IMR-90 (cell line): Measurements from ENCODE around the gene EFCAB5. TPM values are rescaled to one million over a fixed set of nuclear protein-coding genes. Genes with fewer than 3 reads are reported as not detected.
"Not testable (repeated sequence)": the region's sequence is repeated elsewhere in the genome, so short reads cannot be mapped to it uniquely, and the experiment has no call there.

ENCODE experiments used
- ATAC-seq: fragments of 200-7000 bp; cut with Tn5 transposase; 2 replicates; pipeline ENCODE4 v1.9.1; 2020; ENCODE audit warnings: low read depth, mild to moderate bottlenecking, moderate library complexity
- BruUV-seq: library from RNA; stranded (reverse); fragments of 400-500 nt; replicated peaks from 2 replicates; lab custom pipeline; 2021; lab: Mats Ljungman, UMichigan
- CTCF ChIA-PET: fragments of 300-600 bp; formaldehyde crosslinking; extraction: SDS; loops from one replicate; lab custom pipeline; 2021; ENCODE audit warnings: antibody characterized with exemption; lab: Yijun Ruan, JAX
- POLR2A ChIA-PET: fragments of 300-600 bp; sonication (Branson Sonifier 250); formaldehyde crosslinking; loops from one replicate; lab custom pipeline; 2022; ENCODE audit warnings: antibody characterized with exemption; ENCODE audit not compliant: unreplicated experiment; lab: Charles Lee
- DNase-seq: peaks from one replicate; pipeline ENCODE4 v3.0.0; 2013
- H2AFZ ChIP-seq: replicated peaks from 2 replicates; pipeline ENCODE3; 2013; ENCODE audit warnings: low read length, mild to moderate bottlenecking; ENCODE audit not compliant: poor library complexity
- H2AK5ac ChIP-seq: 2 replicates; pipeline ENCODE4 v1.6.1; 2013; ENCODE audit warnings: low read depth, low read length, inconsistent platforms
- H2AK9ac ChIP-seq: replicated peaks from 2 replicates; pipeline ENCODE3; 2013; ENCODE audit warnings: mild to moderate bottlenecking, low read depth, low read length, moderate library complexity; ENCODE audit not compliant: poor library complexity
- H2BK120ac ChIP-seq: 2 replicates; pipeline ENCODE4 v1.6.1; 2013; ENCODE audit warnings: low read depth, low read length, inconsistent platforms
- H2BK15ac ChIP-seq: 3 replicates; pipeline ENCODE4 v1.6.1; 2013; ENCODE audit warnings: low read depth, low read length, inconsistent platforms
- H2BK20ac ChIP-seq: 2 replicates; pipeline ENCODE4 v1.6.1; 2013; ENCODE audit warnings: low read depth, mild to moderate bottlenecking, inconsistent platforms, low read length, moderate library complexity
- H2BK5ac ChIP-seq: 2 replicates; pipeline ENCODE4 v1.6.1; 2013; ENCODE audit warnings: mild to moderate bottlenecking, low read depth, low read length, inconsistent platforms; ENCODE audit not compliant: poor library complexity, severe bottlenecking
- H3K14ac ChIP-seq: replicated peaks from 2 replicates; pipeline ENCODE4 v1.6.1; 2013; ENCODE audit warnings: low read depth, low read length, inconsistent platforms
- H3K18ac ChIP-seq: 2 replicates; pipeline ENCODE4 v1.6.1; 2013; ENCODE audit warnings: low read depth, low read length, control low read depth
- H3K23ac ChIP-seq: 2 replicates; pipeline ENCODE4 v1.6.1; 2013; ENCODE audit warnings: low read depth, low read length, inconsistent platforms
- H3K27ac ChIP-seq: 2 replicates; pipeline ENCODE4 v1.5.1; 2013; ENCODE audit warnings: mild to moderate bottlenecking, control low read depth, low read length; ENCODE audit not compliant: insufficient read depth
- H3K27me3 ChIP-seq: 2 replicates; pipeline ENCODE4 v1.6.1; 2013; ENCODE audit warnings: low read length; ENCODE audit not compliant: control insufficient read depth, insufficient read depth
- H3K36me3 ChIP-seq: 2 replicates; pipeline ENCODE4 v1.6.1; 2013; ENCODE audit warnings: low read length, mixed read lengths; ENCODE audit not compliant: control insufficient read depth, insufficient read depth
- H3K4ac ChIP-seq: 2 replicates; pipeline ENCODE4 v1.6.1; 2013; ENCODE audit warnings: low read depth, low read length, inconsistent platforms
- H3K4me1 ChIP-seq: 2 replicates; pipeline ENCODE4 v1.6.1; 2013; ENCODE audit warnings: low read length, mixed read lengths; ENCODE audit not compliant: control insufficient read depth, insufficient read depth
- H3K4me2 ChIP-seq: 2 replicates; pipeline ENCODE4 v1.6.1; 2013; ENCODE audit warnings: low read depth, mild to moderate bottlenecking, control low read depth, low read length, moderate library complexity
- H3K4me3 ChIP-seq: 2 replicates; pipeline ENCODE4 v1.5.1; 2013; ENCODE audit warnings: low read depth, mild to moderate bottlenecking, control low read depth, low read length, moderate library complexity; ENCODE audit not compliant: insufficient read depth
- H3K56ac ChIP-seq: 2 replicates; pipeline ENCODE4 v1.6.1; 2013; ENCODE audit warnings: low read length, inconsistent platforms; ENCODE audit not compliant: insufficient read depth; ENCODE audit errors: extremely low read depth
- H3K79me1 ChIP-seq, 2 experiments: 2 replicates each; pipeline ENCODE4 v1.6.1; 2013; ENCODE audit warnings: low read length in 2 of 2, inconsistent platforms in 1 of 2, low read depth in 1 of 2
- H3K9ac ChIP-seq: 2 replicates; pipeline ENCODE4 v1.6.1; 2013; ENCODE audit warnings: low read depth, low read length, control low read depth
- H3K9me1 ChIP-seq: 2 replicates; pipeline ENCODE4 v1.6.1; 2013; ENCODE audit warnings: low read length, inconsistent platforms; ENCODE audit not compliant: insufficient read depth
- H3K9me3 ChIP-seq: 2 replicates; pipeline ENCODE4 v1.6.1; 2013; ENCODE audit warnings: low read length; ENCODE audit not compliant: control insufficient read depth, insufficient read depth
- H4K20me1 ChIP-seq: 2 replicates; pipeline ENCODE4 v1.6.1; 2013; ENCODE audit warnings: low read length, inconsistent platforms; ENCODE audit not compliant: insufficient read depth
- H4K5ac ChIP-seq: 2 replicates; pipeline ENCODE4 v1.6.1; 2013; ENCODE audit warnings: mild to moderate bottlenecking, low read depth, low read length, control low read depth
- H4K8ac ChIP-seq, 2 experiments: 2 replicates each; pipeline ENCODE4 v1.6.1; 2013; ENCODE audit warnings: low read depth in 2 of 2, low read length in 2 of 2, control low read depth in 1 of 2, inconsistent platforms in 1 of 2
- H4K91ac ChIP-seq: 2 replicates; pipeline ENCODE4 v1.6.1; 2013; ENCODE audit warnings: low read depth, low read length, inconsistent platforms; ENCODE audit not compliant: insufficient read depth
- WGBS, 2 experiments: methylation state at CpG; one replicate each; pipeline versions ENCODE4 v1.1.5 to v1.1.7; 2013; ENCODE audit warnings: missing lambda C conversion rate in 2 of 2; ENCODE audit not compliant: insufficient read length in 1 of 2; ENCODE audit errors: extremely low coverage in 2 of 2; 5-methylcytosine and 5-hydroxymethylcytosine counted together
- dilution Hi-C: fragments of 300-500 bp; cut with HindIII; formaldehyde crosslinking; loops from one replicate; pipeline ENCODE4 v1.14.3; 2018; ENCODE audit warnings: low sequenced_read_pairs; ENCODE audit not compliant: unreplicated experiment
- in situ Hi-C: fragments of 300-500 bp; cut with MboI; formaldehyde crosslinking; loops from 3 replicates; pipeline ENCODE4 v1.14.3; 2019; ENCODE audit warnings: low sequenced_read_pairs, inconsistent platforms, mixed read lengths
- intact Hi-C: fragments of 100-400 bp; cut with micrococcal nuclease; formaldehyde crosslinking; loops from 2 replicates; pipeline ENCODE4 v1.10.0; 2022
- polyA plus RNA-seq, 3 experiments: library from polyadenylated mRNA; depleted of rRNA; stranded (reverse); fragments of >200 nt; gene quantifications; 2 replicates each; pipeline ENCODE4 v1.2.3, GENCODE V29; 2012; ENCODE audit warnings: low replicate concordance in 1 of 3
- total RNA-seq: library from RNA; depleted of rRNA; stranded (reverse); fragments of >200 nt; gene quantifications from 2 replicates; pipeline ENCODE4 v1.2.3, GENCODE V29; 2012

EFCAB5 gene
- total and polyA plus RNA-seq, 2 of the 4 experiments (the other 2 are of a cell fraction): 0.14 TPM; not detected in 1

DNA sequence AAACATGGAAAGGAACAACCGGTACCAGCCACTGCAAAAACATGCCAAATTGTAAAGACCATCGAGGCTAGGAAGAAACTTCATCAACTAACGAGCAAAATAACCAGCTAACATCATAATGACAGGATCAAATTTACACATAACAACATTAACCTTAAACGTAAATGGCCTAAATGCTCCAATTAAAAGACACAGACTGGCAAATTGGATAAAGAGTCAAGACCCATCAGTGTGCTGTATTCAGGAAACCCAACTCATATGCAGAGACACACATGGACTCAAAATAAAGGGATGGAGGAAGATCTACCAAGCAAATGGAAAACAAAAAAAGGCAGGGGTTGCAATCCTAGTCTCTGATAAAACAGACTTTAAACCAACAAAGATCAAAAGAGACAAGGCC lies 44.3 kb upstream of the EFCAB5 start:
- H2AK5ac ChIP-seq, H3K4ac ChIP-seq, H3K14ac ChIP-seq, H3K4me1 ChIP-seq, BruUV-seq, H4K5ac ChIP-seq, H3K4me2 ChIP-seq, H3K9me1 ChIP-seq, H4K91ac ChIP-seq, H4K8ac ChIP-seq, H3K18ac ChIP-seq, dilution Hi-C loops, H2BK15ac ChIP-seq, ATAC-seq, H3K56ac ChIP-seq, H3K36me3 ChIP-seq, H2AFZ ChIP-seq, H2BK20ac ChIP-seq, H2BK5ac ChIP-seq, DNase-seq, in situ Hi-C loops, H2AK9ac ChIP-seq, H2BK120ac ChIP-seq, CTCF ChIA-PET, H3K4me3 ChIP-seq, H4K20me1 ChIP-seq, H3K27ac ChIP-seq, H3K27me3 ChIP-seq, H3K23ac ChIP-seq, H3K9me3 ChIP-seq, POLR2A ChIA-PET, intact Hi-C loops, H3K9ac ChIP-seq: not testable (repeated sequence)
- no CpG with 5 or more reads among the region's 4 CpGs for WGBS, 2 experiments
- peaks cover 12 to 26% of the 10 kb centered on the region in 2 experiments for H3K79me1 ChIP-seq
